DOHH2 (cell line): Measurements from ENCODE around the gene DEDD2.
A peak's percentile ranks its signal among the peaks of the same experiment; 100 is the strongest.

ENCODE experiments used
- H3F3A ChIP-seq: fragments of 200-600 bp; sonication (generic), shearing (Covaris generic); 2 replicates; pipeline ENCODE4 v1.6.0; 2016; ENCODE audit warnings: antibody characterized with exemption, mild to moderate bottlenecking; ENCODE audit not compliant: control insufficient read depth, insufficient read depth
- H3K27ac ChIP-seq: fragments of 200-600 bp; sonication (generic); 2 replicates; pipeline ENCODE4 v1.5.1; 2014; ENCODE audit warnings: low read depth, mild to moderate bottlenecking, low read length, moderate library complexity
- H3K27me3 ChIP-seq: fragments of 200-600 bp; sonication (generic); 2 replicates; pipeline ENCODE4 v1.6.1; 2014; ENCODE audit warnings: mild to moderate bottlenecking, low read length, mixed read lengths; ENCODE audit not compliant: control insufficient read depth
- H3K36me3 ChIP-seq: fragments of 200-600 bp; sonication (generic); 2 replicates; pipeline ENCODE4 v1.6.1; 2014; ENCODE audit warnings: mild to moderate bottlenecking, low read length, moderate library complexity, mixed read lengths; ENCODE audit not compliant: control insufficient read depth
- H3K4me1 ChIP-seq: fragments of 200-600 bp; sonication (generic); 2 replicates; pipeline ENCODE4 v1.6.1; 2014; ENCODE audit warnings: mild to moderate bottlenecking, low read length, mixed read lengths; ENCODE audit not compliant: control insufficient read depth
- H3K4me2 ChIP-seq: fragments of 200-600 bp; sonication (generic); 2 replicates; pipeline ENCODE4 v1.6.0; 2014; ENCODE audit warnings: mild to moderate bottlenecking, low read length, moderate library complexity
- H3K4me3 ChIP-seq: fragments of 200-600 bp; sonication (generic); 2 replicates; pipeline ENCODE4 v1.5.1; 2014; ENCODE audit warnings: mild to moderate bottlenecking, low read length, mixed read lengths
- H3K79me2 ChIP-seq: fragments of 200-600 bp; sonication (generic); 2 replicates; pipeline ENCODE4 v1.6.1; 2014; ENCODE audit warnings: mild to moderate bottlenecking, low read length, mixed read lengths; ENCODE audit not compliant: control insufficient read depth
- H3K9me2 ChIP-seq: fragments of 200-600 bp; sonication (generic); replicated peaks from 2 replicates; pipeline ENCODE4 v1.6.1; 2014; ENCODE audit warnings: mild to moderate bottlenecking, low read length, mixed read lengths; ENCODE audit not compliant: control insufficient read depth
- H3K9me3 ChIP-seq: fragments of 200-600 bp; sonication (generic); 2 replicates; pipeline ENCODE4 v1.6.1; 2014; ENCODE audit warnings: antibody characterized with exemption, low read length, mixed read lengths; ENCODE audit not compliant: control insufficient read depth, insufficient read depth
- H4K20me1 ChIP-seq: fragments of 200-600 bp; sonication (generic); 2 replicates; pipeline ENCODE4 v1.6.0; 2014; ENCODE audit warnings: low read depth, mild to moderate bottlenecking, antibody characterized with exemption, low read length, moderate library complexity; ENCODE audit not compliant: control insufficient read depth, insufficient read depth
- CTCF ChIP-seq: fragments of 200-600 bp; sonication (generic); IDR thresholded peaks from one replicate; pipeline ENCODE4 v1.5.1; 2014; ENCODE audit warnings: antibody characterized with exemption, mild to moderate bottlenecking, low read depth, low read length; ENCODE audit not compliant: poor library complexity, severe bottlenecking
- EZH2phosphoT487 ChIP-seq: fragments of 200-600 bp; sonication (generic); IDR thresholded peaks from 2 replicates; pipeline ENCODE4 v1.6.1; 2017; ENCODE audit warnings: borderline replicate concordance, mild to moderate bottlenecking, antibody characterized with exemption, low read length, moderate library complexity, mixed read lengths

DEDD2 gene

GRCh38 chr19:42199440-42200115, 17.9 kb downstream of the DEDD2 start:
- TF ChIP-seq CTCF: peak; percentile 71
- no peak for TF ChIP-seq EZH2phosphoT487
- H3K4me2 ChIP-seq: peak overlapping the region; percentile 79
- no peaks in the 10 kb centered on the region for H3K27me3 ChIP-seq
- H4K20me1 ChIP-seq: peaks cover 6% of the 10 kb centered on the region; the same call in 1 of the 2 replicates
- no peaks in the 10 kb centered on the region for H3K9me3 ChIP-seq
- H3K79me2 ChIP-seq: peaks cover 48% of the 10 kb centered on the region
- peak overlapping the region; percentile 66 for H3K27ac ChIP-seq
- peaks cover 66% of the 10 kb centered on the region for H3K4me1 ChIP-seq
- H3K9me2 ChIP-seq: no peaks in the 10 kb centered on the region
- H3K36me3 ChIP-seq: peaks cover 81% of the 10 kb centered on the region
- H3F3A ChIP-seq: peaks cover 11% of the 10 kb centered on the region
- peak overlapping the region; percentile 58 for H3K4me3 ChIP-seq

GRCh38 chr19:42198676-42199439, 18.6 kb downstream of the DEDD2 start:
- Histone ChIP-seq H3K36me3 (peaks cover 75% of the 10 kb centered on the region), H3K4me3 (peak overlapping the region; percentile 58), H3K9me2 (no peaks in the 10 kb centered on the region), H3F3A (peaks cover 14% of the 10 kb centered on the region), H3K9me3 (no peaks in the 10 kb centered on the region), H3K27ac (peak overlapping the region; percentile 66), H3K27me3 (no peaks in the 10 kb centered on the region), H4K20me1 (peaks cover 6% of the 10 kb centered on the region; the same call in 1 of the 2 replicates), H3K79me2 (peaks cover 47% of the 10 kb centered on the region), H3K4me1 (peaks cover 64% of the 10 kb centered on the region), H3K4me2 (peak overlapping the region; percentile 79)
- TF ChIP-seq CTCF (no peak), EZH2phosphoT487 (no peak)

- Histone ChIP-seq H3K9me2 (no peaks in the 10 kb centered on the region), H3K36me3 (peaks cover 60% of the 10 kb centered on the region), H3K27ac (no peak overlapping the region), H3K9me3 (no peaks in the 10 kb centered on the region), H4K20me1 (peaks cover 4% of the 10 kb centered on the region; the same call in 1 of the 2 replicates), H3K27me3 (no peaks in the 10 kb centered on the region), H3K4me3 (no peak overlapping the region), H3F3A (peaks cover 13% of the 10 kb centered on the region), H3K4me1 (peaks cover 53% of the 10 kb centered on the region), H3K4me2 (no peak overlapping the region), H3K79me2 (peaks cover 35% of the 10 kb centered on the region)
- no peak for TF ChIP-seq EZH2phosphoT487
- TF ChIP-seq CTCF: no peak
Observed at GRCh38 chr19:42197375-42197817, 20.1 kb downstream of the DEDD2 start.
